Mononuclear cell (primary cell): ENCODE results near the gene ZDHHC11B. TPM values are rescaled to one million over a fixed set of nuclear protein-coding genes. Genes with fewer than 3 reads are reported as not detected.
"Not testable (repeated sequence)": the region's sequence is repeated elsewhere in the genome, so short reads cannot be mapped to it uniquely, and the experiment has no call there.

Experiments
- H3K27me3 ChIP-seq: 2 replicates; pipeline ENCODE4 v1.6.0; 2011; ENCODE audit warnings: low read length, control low read depth; ENCODE audit not compliant: insufficient read depth
- H3K4me1 ChIP-seq: 2 replicates; pipeline ENCODE4 v1.5.1; 2011; ENCODE audit warnings: mild to moderate bottlenecking, low read length, control low read depth; ENCODE audit not compliant: insufficient read depth
- H3K4me3 ChIP-seq: 2 replicates; pipeline ENCODE4 v1.5.1; 2011; ENCODE audit warnings: mild to moderate bottlenecking, low read length, moderate library complexity
- H3K9me3 ChIP-seq: 2 replicates; pipeline ENCODE4 v1.5.1; 2011; ENCODE audit warnings: low read depth, mild to moderate bottlenecking, control low read depth, low read length
- total RNA-seq: library from RNA; depleted of rRNA; stranded (reverse); fragments of >200 nt; gene quantifications from one replicate; pipeline ENCODE4 v1.2.3, GENCODE V29; 2012

Gene ZDHHC11B
- total RNA-seq, 1 donor: 0.73 TPM

- H3K4me1 ChIP-seq: no peaks in the 10 kb centered on the region
- H3K27me3 ChIP-seq: no peaks in the 10 kb centered on the region
Observed at GRCh38 chr5:775961-776861, 8.3 kb downstream of the ZDHHC11B start.

GRCh38 chr5:775595-775960 lies 9.0 kb downstream of the ZDHHC11B start:
- not testable (repeated sequence) for H3K4me1 ChIP-seq, H3K4me3 ChIP-seq, H3K27me3 ChIP-seq, H3K9me3 ChIP-seq

More at GRCh38 chr5:775961-776861, 8.3 kb downstream of the ZDHHC11B start:
- no peaks in the 10 kb centered on the region for H3K9me3 ChIP-seq
- H3K4me3 ChIP-seq: no peak overlapping the region

- not testable (repeated sequence) for H3K4me1 ChIP-seq, H3K27me3 ChIP-seq, H3K9me3 ChIP-seq, H3K4me3 ChIP-seq
Observed at GRCh38 chr5:774854-775505, 9.5 kb downstream of the ZDHHC11B start.

GRCh38 chr5:774304-774703 lies 10.2 kb downstream of the ZDHHC11B start:
- H3K27me3 ChIP-seq, H3K9me3 ChIP-seq, H3K4me3 ChIP-seq, H3K4me1 ChIP-seq: not testable (repeated sequence)

GRCh38 chr5:773517-774264 lies 10.8 kb downstream of the ZDHHC11B start:
- no peaks in the 10 kb centered on the region for H3K27me3 ChIP-seq
- H3K4me3 ChIP-seq: no peak overlapping the region
- no peaks in the 10 kb centered on the region for H3K9me3 ChIP-seq
- H3K4me1 ChIP-seq: no peaks in the 10 kb centered on the region

GRCh38 chr5:772931-773330 lies 11.6 kb downstream of the ZDHHC11B start:
- H3K9me3 ChIP-seq, H3K27me3 ChIP-seq, H3K4me3 ChIP-seq, H3K4me1 ChIP-seq: not testable (repeated sequence)

GRCh38 chr5:772547-772890 lies 12.0 kb downstream of the ZDHHC11B start:
- H3K4me3 ChIP-seq, H3K4me1 ChIP-seq, H3K9me3 ChIP-seq, H3K27me3 ChIP-seq: not testable (repeated sequence)

GRCh38 chr5:771841-772546 lies 12.5 kb downstream of the ZDHHC11B start:
- H3K27me3 ChIP-seq, H3K4me1 ChIP-seq, H3K4me3 ChIP-seq, H3K9me3 ChIP-seq: not testable (repeated sequence)

GRCh38 chr5:771087-771781 lies 13.3 kb downstream of the ZDHHC11B start:
- not testable (repeated sequence) for H3K4me1 ChIP-seq, H3K4me3 ChIP-seq, H3K27me3 ChIP-seq, H3K9me3 ChIP-seq

- not testable (repeated sequence) for H3K4me3 ChIP-seq, H3K27me3 ChIP-seq, H3K9me3 ChIP-seq, H3K4me1 ChIP-seq
Observed at GRCh38 chr5:770585-770984, 13.9 kb downstream of the ZDHHC11B start.

- H3K4me1 ChIP-seq, H3K4me3 ChIP-seq, H3K9me3 ChIP-seq, H3K27me3 ChIP-seq: not testable (repeated sequence)
Observed at GRCh38 chr5:769485-770145, 14.9 kb downstream of the ZDHHC11B start.

- no peak overlapping the region for H3K4me3 ChIP-seq
- H3K9me3 ChIP-seq: no peaks in the 10 kb centered on the region
- no peaks in the 10 kb centered on the region for H3K27me3 ChIP-seq
- no peaks in the 10 kb centered on the region for H3K4me1 ChIP-seq
Observed at GRCh38 chr5:766666-767431, 17.7 kb downstream of the ZDHHC11B start.

- H3K27me3 ChIP-seq: no peaks in the 10 kb centered on the region
- no peaks in the 10 kb centered on the region for H3K9me3 ChIP-seq
- H3K4me3 ChIP-seq: no peak overlapping the region
- no peaks in the 10 kb centered on the region for H3K4me1 ChIP-seq
Observed at GRCh38 chr5:765948-766631, 18.4 kb downstream of the ZDHHC11B start.
